Activated effector memory CD4-positive, alpha-beta T cell treated with Interleukin-2 at 50 U/mL for 16 hours (primary cell): Measurements from ENCODE around the gene TGFB2.

ENCODE experiments used
- DNase-seq: peaks from one replicate; pipeline ENCODE4 v3.0.0-alpha.2; 2020

The TGFB2 gene

GRCh38 chr1:218336328-218336727 is 8.8 kb upstream of the TGFB2 start:
- DNase-seq = no peak

DNA sequence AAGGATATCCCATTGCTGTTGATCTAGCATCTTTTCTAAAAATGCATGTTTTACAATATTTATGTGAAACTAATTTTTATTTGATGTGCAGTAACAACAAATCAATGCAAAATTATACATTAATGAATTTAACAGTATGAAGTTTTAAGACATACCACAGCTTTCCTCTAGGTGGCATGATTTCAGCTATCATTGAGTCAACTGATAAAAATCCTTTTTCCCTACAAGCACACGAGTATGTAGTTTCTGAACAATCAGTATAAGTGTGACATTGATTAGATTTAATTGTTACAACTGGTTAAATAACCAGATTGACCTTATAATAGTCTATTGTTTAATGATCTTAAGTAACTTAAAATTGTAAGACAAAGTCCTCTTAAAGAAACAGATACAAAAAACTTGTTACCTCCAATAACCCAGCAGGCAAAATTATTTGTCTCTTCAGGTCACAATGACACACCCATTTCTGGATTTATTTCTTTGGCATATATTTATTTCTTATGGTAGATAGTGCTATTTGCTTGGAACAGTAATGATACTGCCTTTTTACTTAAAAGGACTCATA is 5.8 kb upstream of the TGFB2 start:
- DNase-seq = no peak

GRCh38 chr1:218341325-218341724 is 3.8 kb upstream of the TGFB2 start:
- DNase-seq = no peak

DNA sequence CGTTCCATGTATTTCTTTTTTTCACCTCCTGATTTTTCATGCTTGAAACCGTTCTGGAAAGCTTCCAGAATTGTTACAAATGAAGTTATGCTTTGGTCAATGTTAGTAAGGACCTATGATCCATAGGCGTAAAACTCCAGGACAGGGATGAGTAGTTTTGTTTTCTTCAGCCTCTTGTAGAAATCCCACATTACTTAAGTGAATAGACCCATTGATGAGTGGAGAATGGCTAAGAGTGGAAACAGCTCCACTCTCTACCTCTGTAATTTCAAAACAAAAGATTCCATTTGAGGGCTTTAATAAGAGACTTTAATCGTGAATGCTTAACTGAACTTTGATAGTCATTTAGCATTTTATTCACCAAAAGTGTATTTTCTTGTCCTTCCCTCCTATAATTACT is 3.0 kb upstream of the TGFB2 start:
- no peak for DNase-seq

GRCh38 chr1:218345673-218346390 is 696 bp downstream of the TGFB2 start:
- DNase-seq = peak; percentile 7

- DNase-seq = no peak
Measured at GRCh38 chr1:218346391-218347204, 1.5 kb downstream of the TGFB2 start.

GRCh38 chr1:218347336-218347722 is 2.2 kb downstream of the TGFB2 start:
- no peak for DNase-seq

DNA sequence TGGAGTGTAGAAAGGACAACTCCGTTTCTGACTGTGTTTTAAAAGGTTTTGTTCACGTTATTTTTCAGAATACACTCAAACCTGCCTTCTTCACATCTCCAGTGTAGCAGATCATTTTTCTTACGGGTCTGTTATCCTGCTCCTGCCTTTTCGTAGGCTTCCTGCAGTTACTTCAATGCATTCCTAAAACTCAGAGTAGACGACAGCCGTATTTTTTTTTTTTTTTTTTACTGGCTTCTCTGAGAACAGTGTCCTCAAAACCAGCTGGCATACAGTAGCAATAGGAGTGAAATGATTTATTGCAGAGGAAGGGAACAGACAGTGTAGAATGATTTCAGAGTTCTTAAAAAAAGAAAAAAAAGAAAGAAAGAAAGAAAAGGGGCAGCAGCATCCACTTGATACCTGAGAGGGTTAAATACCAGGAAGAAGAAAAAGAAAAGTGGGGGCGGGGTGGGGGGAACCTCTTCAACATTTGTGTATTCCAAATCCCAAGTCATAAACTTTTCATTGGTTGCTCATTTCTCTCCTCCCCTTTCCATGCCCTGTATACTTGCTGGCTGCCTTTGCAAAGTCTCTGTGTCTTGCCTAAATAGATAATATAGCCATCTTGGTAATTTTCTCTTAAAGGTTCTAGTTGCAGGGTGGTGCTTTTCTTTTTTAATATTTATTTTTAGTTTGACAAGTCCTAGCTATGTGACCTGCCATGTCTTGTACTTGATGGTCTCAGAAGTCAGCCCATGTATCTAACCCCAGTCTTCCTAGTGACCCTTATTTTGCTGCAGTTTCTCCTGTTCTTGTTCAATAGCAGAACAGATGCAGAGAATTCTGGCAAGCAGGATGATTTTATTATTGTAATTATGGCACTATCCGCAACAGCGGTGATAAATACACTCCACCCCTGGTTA is 2.8 kb downstream of the TGFB2 start:
- DNase-seq = no peak

GRCh38 chr1:218348628-218349071 is 3.5 kb downstream of the TGFB2 start:
- no peak for DNase-seq

GRCh38 chr1:218349348-218350034 is 4.4 kb downstream of the TGFB2 start:
- DNase-seq = no peak

DNA sequence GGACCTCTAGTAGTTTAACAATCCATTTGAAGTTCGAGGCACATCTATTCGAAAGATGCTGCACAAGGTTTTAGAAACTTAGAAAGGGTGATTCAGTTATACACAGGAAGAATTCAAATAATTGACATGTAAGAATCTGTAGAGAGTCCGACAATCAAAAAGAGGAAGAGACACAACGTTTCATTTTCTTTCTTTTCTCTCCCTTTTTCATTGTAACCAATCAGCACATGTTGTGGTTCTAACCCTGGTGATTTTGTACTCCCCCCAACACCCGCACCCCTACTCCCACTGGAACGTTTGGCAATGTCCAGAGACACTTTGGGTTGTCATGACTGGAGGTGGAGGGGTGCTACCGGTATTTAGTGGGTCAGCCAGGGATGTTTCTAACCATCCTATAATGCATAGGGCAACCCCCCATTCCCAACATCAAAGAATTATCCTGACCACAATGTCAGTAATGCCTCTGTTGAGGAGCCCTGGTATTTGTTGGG is 4.9 kb downstream of the TGFB2 start:
- DNase-seq = no peak

DNA sequence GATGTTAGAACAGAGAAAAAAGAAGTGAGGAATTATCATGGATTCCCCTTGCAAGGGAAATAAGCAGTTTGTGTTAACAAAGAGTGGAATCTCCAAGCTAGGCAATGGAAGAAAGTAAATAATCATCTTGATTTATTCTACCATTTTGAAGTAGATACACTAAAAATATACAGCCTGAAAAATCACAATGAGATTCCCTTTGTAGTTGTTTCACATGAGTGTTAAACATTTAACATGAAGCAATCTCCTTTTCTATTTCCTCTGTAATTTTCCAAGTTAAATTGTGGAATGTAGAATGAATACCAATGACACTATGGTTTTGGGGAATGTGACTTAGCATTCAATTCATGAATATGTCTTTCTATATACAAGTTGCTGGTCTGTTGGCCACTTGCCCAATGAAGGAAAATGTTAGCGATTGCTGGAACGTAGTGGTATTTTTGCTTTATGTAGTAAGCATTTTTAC is 5.7 kb downstream of the TGFB2 start:
- no peak for DNase-seq

DNA sequence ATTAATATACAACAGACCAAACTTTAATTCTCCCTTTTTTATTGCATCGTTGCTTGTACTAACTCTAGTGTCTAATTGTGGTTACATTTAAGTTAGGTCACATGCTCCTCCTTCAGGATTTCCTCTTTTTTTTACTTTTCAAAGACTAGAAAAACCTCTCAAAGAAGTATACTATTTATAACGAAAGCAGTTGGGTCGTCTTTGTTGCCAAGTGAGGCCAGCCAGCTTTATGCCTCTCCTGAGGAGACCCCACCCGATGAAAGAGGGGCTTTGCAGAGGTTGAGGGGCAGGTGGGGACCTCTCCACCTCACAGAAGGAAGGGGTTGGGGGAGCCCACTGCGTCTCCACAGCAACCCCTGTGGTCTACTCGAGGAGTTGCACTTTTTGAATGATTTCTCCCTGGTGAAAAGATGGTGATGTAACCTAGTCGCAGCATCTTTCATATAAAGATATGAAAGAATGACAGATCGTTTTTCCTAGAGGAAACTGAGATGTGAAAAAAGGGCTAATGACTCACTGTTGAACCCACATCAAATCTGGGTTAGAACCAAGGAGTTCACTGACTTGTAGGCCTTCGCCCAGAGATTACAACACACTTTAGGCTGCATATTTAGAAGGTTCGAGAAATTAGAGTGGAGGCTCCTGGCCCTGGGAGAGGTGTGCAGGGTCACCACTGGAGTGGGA is 6.4 kb downstream of the TGFB2 start:
- no peak for DNase-seq

- no peak for DNase-seq
Measured at GRCh38 chr1:218352075-218352438, 6.9 kb downstream of the TGFB2 start.

DNA sequence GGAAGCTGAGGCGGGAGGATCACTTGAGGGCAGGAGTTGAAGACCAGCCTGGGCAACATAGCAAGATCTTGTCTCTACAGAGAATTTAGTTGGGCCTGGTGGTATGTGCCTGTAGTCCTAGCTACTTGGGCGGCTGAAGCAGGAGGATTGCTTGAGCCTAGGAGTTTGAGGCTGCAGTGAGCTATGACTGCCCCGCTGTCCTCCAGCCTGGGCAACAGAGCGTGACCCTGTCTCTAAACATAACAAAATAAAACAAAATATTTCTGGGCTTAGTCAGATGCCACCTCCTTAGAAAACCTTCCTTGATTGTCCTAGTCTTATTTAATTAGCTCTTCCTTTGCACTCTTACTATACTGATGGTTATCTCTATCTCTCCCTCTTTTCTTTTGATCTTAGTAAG is 8.5 kb downstream of the TGFB2 start:
- no peak for DNase-seq

- DNase-seq = no peak
Measured at GRCh38 chr1:218355278-218355677, 10.1 kb downstream of the TGFB2 start.

DNA sequence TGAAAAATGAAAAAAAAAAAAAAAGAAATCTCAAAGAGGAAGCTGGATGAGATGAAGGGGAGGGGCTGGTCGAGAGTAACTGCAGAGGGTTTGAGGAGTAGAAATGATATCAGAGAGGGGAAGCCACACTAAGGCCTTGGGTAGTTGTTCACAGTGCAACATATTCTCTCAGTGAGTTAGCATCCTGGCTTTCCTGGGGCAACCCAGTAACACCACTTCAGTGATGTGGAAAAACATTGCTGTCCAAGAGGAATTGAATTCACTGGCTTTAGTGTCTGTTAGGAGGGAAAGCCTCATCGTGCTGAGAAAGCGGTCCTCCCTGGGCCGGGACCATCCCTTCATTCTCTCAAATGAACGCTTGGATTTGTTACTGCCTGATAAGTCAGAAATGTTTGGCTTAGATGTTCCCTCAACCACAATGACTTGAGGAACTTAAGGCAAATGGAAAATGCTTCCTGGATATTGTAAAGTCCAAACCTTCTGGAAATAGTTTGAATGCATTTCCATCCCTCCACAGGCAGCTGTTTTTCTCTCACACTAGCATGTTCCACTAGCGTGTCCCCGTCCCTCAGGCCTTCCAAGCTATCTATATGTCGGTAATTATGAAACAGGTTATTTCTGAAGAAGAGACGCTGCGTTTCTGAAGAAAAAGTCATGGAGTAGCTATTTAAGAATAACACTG is 12.2 kb downstream of the TGFB2 start:
- DNase-seq = no peak

GRCh38 chr1:218357893-218358232 is 12.7 kb downstream of the TGFB2 start:
- DNase-seq = no peak

DNA sequence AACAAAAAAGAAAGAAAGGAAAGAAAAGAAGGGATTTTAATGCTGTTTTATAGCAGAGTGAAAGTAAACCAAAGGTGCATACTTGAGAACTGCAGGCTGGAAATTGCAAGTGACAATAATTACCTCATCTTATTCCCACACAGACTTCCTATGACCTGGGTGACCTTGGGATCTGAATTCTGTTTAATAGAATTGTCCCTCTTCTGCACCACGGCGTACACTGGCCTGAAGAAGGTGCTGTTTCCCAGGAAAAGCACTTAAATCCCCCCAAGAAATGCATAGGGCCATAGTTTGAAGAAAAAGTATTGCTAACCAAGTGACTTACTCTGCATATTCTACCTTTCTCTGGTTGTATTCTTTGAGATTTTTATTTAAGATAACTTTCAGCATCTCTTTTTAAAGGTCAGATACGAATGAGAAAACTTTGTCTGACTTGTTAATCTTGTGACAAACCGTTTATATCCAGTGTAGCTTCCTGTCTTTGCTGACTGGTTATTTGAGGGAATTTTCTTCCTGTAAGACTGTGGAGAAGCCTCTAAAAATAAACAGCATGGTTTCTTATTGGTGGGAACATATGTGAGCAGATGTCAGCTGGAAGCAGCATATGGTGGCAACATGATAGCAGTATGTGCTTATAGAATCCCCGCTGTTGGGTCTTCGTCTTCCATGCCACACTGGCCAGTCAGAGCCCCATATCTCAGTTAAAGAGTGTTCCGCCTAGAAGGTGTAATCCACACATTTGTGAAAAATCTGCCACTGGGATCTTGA is 16.3 kb downstream of the TGFB2 start:
- DNase-seq = no peak

DNA sequence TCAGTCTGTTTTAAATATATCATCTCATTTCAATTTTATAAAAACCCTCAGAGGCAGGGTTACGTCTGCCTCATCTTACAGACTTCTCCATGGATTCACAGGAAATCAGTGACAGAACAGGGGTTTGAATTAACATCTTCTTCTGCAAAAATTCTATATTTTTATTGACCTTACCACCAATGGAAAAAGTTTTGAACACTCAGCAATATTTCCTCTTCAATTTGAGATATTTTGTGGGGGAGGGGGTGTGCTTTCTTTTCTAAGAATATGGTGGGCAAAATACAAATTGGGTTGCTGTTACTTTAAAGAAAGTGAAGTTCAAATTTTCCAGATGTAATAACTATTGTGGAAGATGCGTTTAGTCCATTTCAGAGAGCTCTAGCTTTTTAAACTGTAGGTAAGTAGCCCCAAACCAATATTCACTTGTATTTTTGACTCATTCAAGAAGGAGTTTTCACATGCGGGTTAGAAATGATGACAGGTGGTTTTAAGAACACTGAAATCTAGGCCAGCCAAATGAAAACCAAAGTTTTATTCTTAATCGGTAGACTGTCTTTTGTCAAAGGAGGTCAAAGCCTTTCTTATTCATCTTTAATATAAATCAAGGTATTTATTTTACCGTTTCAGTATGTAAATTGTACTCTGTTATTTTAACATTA is 17.4 kb downstream of the TGFB2 start:
- no peak for DNase-seq
